WTC11 (cell line): Measurements from ENCODE around the gene CHST1. TPM values are rescaled to one million over a fixed set of nuclear protein-coding genes. Genes with fewer than 3 reads are reported as not detected.

Source experiments
- ATAC-seq: fragments of 200-7000 bp; cut with Tn5 transposase; 2 replicates; pipeline ENCODE4 v1.10.0; 2021; ENCODE audit warnings: mild to moderate bottlenecking, moderate library complexity
- CTCF ChIA-PET: fragments of 300-600 bp; sonication (Branson Sonifier 250); formaldehyde crosslinking; loops from one replicate; lab custom pipeline; 2021; ENCODE audit warnings: antibody characterized with exemption; lab: Charles Lee
- POLR2A ChIA-PET: fragments of 350-600 bp; sonication (Branson Sonifier 250); formaldehyde crosslinking; loops from one replicate; lab custom pipeline; 2021; ENCODE audit warnings: antibody characterized with exemption; lab: Charles Lee
- DNase-seq: peaks from one replicate; pipeline ENCODE4 v3.0.0; 2021; ENCODE audit warnings: low spot score
- H3K27ac Mint-ChIP-seq: 2 replicates; pipeline ENCODE4 v1.8.0; 2021; ENCODE audit warnings: mixed read lengths
- H3K27me3 Mint-ChIP-seq: 2 replicates; pipeline ENCODE4 v1.8.0; 2021; ENCODE audit warnings: low read depth, mild to moderate bottlenecking, moderate library complexity, mixed read lengths
- H3K36me3 Mint-ChIP-seq: 2 replicates; pipeline ENCODE4 v1.8.0; 2021; ENCODE audit warnings: mixed read lengths
- H3K4me1 Mint-ChIP-seq: 2 replicates; pipeline ENCODE4 v1.8.0; 2022; ENCODE audit warnings: mixed read lengths
- H3K4me3 Mint-ChIP-seq: 2 replicates; pipeline ENCODE4 v1.8.0; 2021; ENCODE audit warnings: mild to moderate bottlenecking, moderate library complexity, mixed read lengths
- H3K9me3 Mint-ChIP-seq: 2 replicates; pipeline ENCODE4 v1.8.0; 2021; ENCODE audit warnings: mixed read lengths
- ARID4B ChIP-seq: sonication (generic); formaldehyde crosslinking; IDR thresholded peaks from 2 replicates; pipeline ENCODE4 v1.8.0; 2023; ENCODE audit warnings: missing genetic modification reagents, mild to moderate bottlenecking, borderline replicate concordance
- CBFB ChIP-seq: sonication (generic); formaldehyde crosslinking; IDR thresholded peaks from 2 replicates; pipeline ENCODE4 v1.8.1; 2022; ENCODE audit warnings: mild to moderate bottlenecking, low read depth, missing genetic modification reagents
- CREM ChIP-seq: sonication (generic); formaldehyde crosslinking; IDR thresholded peaks from 2 replicates; pipeline ENCODE4 v1.8.1; 2022; ENCODE audit warnings: mild to moderate bottlenecking, missing genetic modification reagents, moderate library complexity
- FOXP1 ChIP-seq: sonication (generic); formaldehyde crosslinking; IDR thresholded peaks from 2 replicates; pipeline ENCODE4 v1.8.0; 2022; ENCODE audit warnings: missing genetic modification reagents, mild to moderate bottlenecking, moderate library complexity, borderline replicate concordance
- GRHL2 ChIP-seq: fragments of 250-450 bp; sonication (Bioruptor Pico); IDR thresholded peaks from 2 replicates; pipeline ENCODE4 v1.8.0; 2022; ENCODE audit warnings: mild to moderate bottlenecking, moderate library complexity; ENCODE audit not compliant: insufficient replicate concordance, severe bottlenecking
- IRF1 ChIP-seq: sonication (generic); formaldehyde crosslinking; IDR thresholded peaks from 2 replicates; pipeline ENCODE4 v1.8.0; 2023; ENCODE audit warnings: missing genetic modification reagents
- KAT7 ChIP-seq: sonication (generic); formaldehyde crosslinking; IDR thresholded peaks from 2 replicates; pipeline ENCODE4 v1.8.1; 2023; ENCODE audit warnings: missing genetic modification reagents, mild to moderate bottlenecking, borderline replicate concordance
- MYBL2 ChIP-seq: sonication (generic); formaldehyde crosslinking; IDR thresholded peaks from 2 replicates; pipeline ENCODE4 v1.8.1; 2023; ENCODE audit warnings: mild to moderate bottlenecking, moderate library complexity, missing genetic modification reagents
- NFATC4 ChIP-seq: fragments of 250-450 bp; sonication (Bioruptor Pico); IDR thresholded peaks from 2 replicates; pipeline ENCODE4 v1.9.0; 2021; ENCODE audit warnings: mild to moderate bottlenecking
- SMAD3 ChIP-seq: sonication (generic); formaldehyde crosslinking; IDR thresholded peaks from 2 replicates; pipeline ENCODE4 v1.8.0; 2022; ENCODE audit warnings: missing genetic modification reagents, mild to moderate bottlenecking, borderline replicate concordance
- SOX15 ChIP-seq: fragments of 250-450 bp; sonication (Bioruptor Pico); IDR thresholded peaks from 2 replicates; pipeline ENCODE4 v1.9.0; 2021; ENCODE audit warnings: mild to moderate bottlenecking
- USF1 ChIP-seq: sonication (generic); formaldehyde crosslinking; IDR thresholded peaks from 2 replicates; pipeline ENCODE4 v1.8.0; 2022; ENCODE audit warnings: mild to moderate bottlenecking, missing genetic modification reagents
- ZNF138 ChIP-seq: sonication (generic); formaldehyde crosslinking; conservative IDR thresholded peaks from 2 replicates; pipeline ENCODE4 v1.8.1; 2022; ENCODE audit warnings: mild to moderate bottlenecking, moderate library complexity, missing genetic modification reagents
- ZNF219 ChIP-seq: sonication (generic); formaldehyde crosslinking; IDR thresholded peaks from 2 replicates; pipeline ENCODE4 v1.8.0; 2023; ENCODE audit warnings: missing genetic modification reagents, mild to moderate bottlenecking, borderline replicate concordance
- ZNF396 ChIP-seq: fragments of 250-450 bp; sonication (Bioruptor Pico); IDR thresholded peaks from 2 replicates; pipeline ENCODE4 v1.8.0; 2021; ENCODE audit warnings: mild to moderate bottlenecking, moderate library complexity, borderline replicate concordance
- ZNF416 ChIP-seq: fragments of 250-450 bp; sonication (Bioruptor Pico); IDR thresholded peaks from 2 replicates; pipeline ENCODE4 v1.9.0; 2021; ENCODE audit warnings: mild to moderate bottlenecking, inconsistent platforms
- total RNA-seq: library from RNA; stranded (reverse); gene quantifications from 3 replicates; pipeline ENCODE4 v1.2.3, GENCODE V29; 2021
- TF ChIP-seq, protein P1 (sequence below): fragments of 250-450 bp; sonication (Bioruptor Pico); IDR thresholded peaks from 2 replicates; pipeline ENCODE4 v1.9.0; 2021; ENCODE audit warnings: mild to moderate bottlenecking, borderline replicate concordance
- TF ChIP-seq, protein P2 (sequence below): sonication (generic); formaldehyde crosslinking; IDR thresholded peaks from 2 replicates; pipeline ENCODE4 v1.8.1; 2023; ENCODE audit warnings: mild to moderate bottlenecking, missing genetic modification reagents, borderline replicate concordance

The CHST1 gene
- total RNA-seq, 1 experiment from 2014 or later, result 2.4 TPM

DNA sequence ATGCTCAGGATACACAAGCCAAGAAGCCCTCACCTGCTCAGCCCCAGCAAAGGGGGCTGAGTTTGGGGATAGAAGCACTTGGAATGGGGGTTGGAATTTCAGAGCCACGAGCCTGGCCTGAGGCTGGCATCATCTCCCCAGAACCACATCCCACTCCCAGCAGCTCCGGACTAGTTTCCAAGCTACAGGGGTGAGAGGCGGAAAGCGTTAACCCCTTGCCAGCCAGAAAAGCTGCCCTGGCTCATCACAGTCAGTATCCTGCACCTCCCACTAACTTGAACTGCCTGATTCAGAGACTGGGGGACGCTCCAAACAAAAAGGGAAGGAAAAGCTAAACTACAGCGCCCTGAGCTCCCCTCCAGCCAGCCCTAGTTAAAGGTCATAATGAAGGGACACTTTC, 19.0 kb upstream of the CHST1 start (continued):
- TF ChIP-seq KAT7 (CRISPR knock-in tag) (no peak), USF1 (CRISPR knock-in tag) (no peak), FOXP1 (no peak), ARID4B (CRISPR knock-in tag) (no peak), SOX15 (CRISPR knock-in tag) (no peak), NFATC4 (CRISPR knock-in tag) (no peak)
- TF ChIP-seq, protein P1, sequence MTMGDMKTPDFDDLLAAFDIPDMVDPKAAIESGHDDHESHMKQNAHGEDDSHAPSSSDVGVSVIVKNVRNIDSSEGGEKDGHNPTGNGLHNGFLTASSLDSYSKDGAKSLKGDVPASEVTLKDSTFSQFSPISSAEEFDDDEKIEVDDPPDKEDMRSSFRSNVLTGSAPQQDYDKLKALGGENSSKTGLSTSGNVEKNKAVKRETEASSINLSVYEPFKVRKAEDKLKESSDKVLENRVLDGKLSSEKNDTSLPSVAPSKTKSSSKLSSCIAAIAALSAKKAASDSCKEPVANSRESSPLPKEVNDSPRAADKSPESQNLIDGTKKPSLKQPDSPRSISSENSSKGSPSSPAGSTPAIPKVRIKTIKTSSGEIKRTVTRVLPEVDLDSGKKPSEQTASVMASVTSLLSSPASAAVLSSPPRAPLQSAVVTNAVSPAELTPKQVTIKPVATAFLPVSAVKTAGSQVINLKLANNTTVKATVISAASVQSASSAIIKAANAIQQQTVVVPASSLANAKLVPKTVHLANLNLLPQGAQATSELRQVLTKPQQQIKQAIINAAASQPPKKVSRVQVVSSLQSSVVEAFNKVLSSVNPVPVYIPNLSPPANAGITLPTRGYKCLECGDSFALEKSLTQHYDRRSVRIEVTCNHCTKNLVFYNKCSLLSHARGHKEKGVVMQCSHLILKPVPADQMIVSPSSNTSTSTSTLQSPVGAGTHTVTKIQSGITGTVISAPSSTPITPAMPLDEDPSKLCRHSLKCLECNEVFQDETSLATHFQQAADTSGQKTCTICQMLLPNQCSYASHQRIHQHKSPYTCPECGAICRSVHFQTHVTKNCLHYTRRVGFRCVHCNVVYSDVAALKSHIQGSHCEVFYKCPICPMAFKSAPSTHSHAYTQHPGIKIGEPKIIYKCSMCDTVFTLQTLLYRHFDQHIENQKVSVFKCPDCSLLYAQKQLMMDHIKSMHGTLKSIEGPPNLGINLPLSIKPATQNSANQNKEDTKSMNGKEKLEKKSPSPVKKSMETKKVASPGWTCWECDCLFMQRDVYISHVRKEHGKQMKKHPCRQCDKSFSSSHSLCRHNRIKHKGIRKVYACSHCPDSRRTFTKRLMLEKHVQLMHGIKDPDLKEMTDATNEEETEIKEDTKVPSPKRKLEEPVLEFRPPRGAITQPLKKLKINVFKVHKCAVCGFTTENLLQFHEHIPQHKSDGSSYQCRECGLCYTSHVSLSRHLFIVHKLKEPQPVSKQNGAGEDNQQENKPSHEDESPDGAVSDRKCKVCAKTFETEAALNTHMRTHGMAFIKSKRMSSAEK, result no peak

DNA sequence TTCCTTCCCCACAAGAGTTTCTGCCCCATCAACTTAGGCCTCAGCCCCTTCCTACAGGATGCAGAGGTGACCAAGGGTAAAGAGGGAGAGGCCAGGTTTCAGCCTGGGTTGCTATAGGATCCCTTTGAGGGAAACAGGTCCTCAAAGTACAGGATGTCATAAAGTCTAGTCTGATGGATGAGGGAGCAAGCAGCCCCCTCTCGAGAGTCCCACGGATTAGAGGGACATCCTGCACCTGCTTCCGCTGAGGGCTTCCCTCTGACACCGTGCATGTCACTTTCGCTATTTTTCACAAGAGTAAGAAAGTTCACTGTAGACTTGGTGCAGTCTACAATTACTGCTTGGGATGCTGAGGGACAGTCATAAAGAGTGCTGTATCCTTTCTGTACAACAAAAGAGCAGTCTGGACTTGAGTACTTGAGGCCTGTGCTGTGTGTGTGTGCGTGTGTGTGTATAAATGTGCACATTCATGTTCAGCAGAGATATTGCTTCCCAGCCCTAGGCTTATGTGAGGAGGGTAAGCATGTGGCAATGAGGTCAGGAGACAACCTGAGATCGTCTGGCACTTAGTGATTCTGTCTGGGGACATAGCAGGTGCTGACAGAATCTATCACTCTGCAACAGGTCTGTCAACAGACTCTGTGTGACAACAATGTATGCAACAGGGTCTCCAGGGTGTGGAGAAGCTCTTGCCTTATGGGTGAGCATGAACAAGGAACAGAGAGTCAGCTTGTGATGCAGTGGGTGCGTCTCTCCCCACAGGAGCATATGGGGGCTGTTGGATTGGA, 18.0 kb upstream of the CHST1 start:
- H3K4me3 Mint-ChIP-seq, result no peak overlapping the region
- no peaks in the 10 kb centered on the region for H3K36me3 Mint-ChIP-seq
- no peak for TF ChIP-seq IRF1
- TF ChIP-seq ZNF138 (CRISPR knock-in tag), result no peak
- DNase-seq, result no peak
- H3K9me3 Mint-ChIP-seq, result no peaks in the 10 kb centered on the region
- no peak for ATAC-seq
- peaks cover 12% of the 10 kb centered on the region; the same call in 1 of the 2 replicates for H3K4me1 Mint-ChIP-seq
- CTCF ChIA-PET, result interaction anchor here (2.4 kb wide), 1 partner anchor 88 kb away, joined by 23 read pairs; no protein-coding TSS in a partner anchor
- H3K27me3 Mint-ChIP-seq, result peaks cover 3% of the 10 kb centered on the region; the same call in 1 of the 2 replicates
- POLR2A ChIA-PET, result no interaction called here
- H3K27ac Mint-ChIP-seq, result no peak overlapping the region

GRCh38 chr11:45679806-45680205, 14.4 kb upstream of the CHST1 start:
- DNase-seq (no peak), ATAC-seq (no peak)
- Mint-ChIP-seq H3K4me3 (no peak overlapping the region), H3K36me3 (no peaks in the 10 kb centered on the region), H3K27me3 (no peaks in the 10 kb centered on the region; the same call in 1 of the 2 replicates), H3K4me1 (peaks cover 10% of the 10 kb centered on the region; the same call in 1 of the 2 replicates), H3K9me3 (no peaks in the 10 kb centered on the region), H3K27ac (no peak overlapping the region)
- ChIA-PET POLR2A (no interaction called here), CTCF (interaction anchor here (1.1 to 5.4 kb wide), 3 partner anchors 25 to 309 kb away, joined by 4 to 38 read pairs (median 4); no protein-coding TSS in a partner anchor)
- no peak for TF ChIP-seq SMAD3 (CRISPR knock-in tag)
- no peak for TF ChIP-seq GRHL2 (CRISPR knock-in tag)
- no peak for TF ChIP-seq CBFB (CRISPR knock-in tag)
- no peak for TF ChIP-seq CREM
- TF ChIP-seq, protein P2, sequence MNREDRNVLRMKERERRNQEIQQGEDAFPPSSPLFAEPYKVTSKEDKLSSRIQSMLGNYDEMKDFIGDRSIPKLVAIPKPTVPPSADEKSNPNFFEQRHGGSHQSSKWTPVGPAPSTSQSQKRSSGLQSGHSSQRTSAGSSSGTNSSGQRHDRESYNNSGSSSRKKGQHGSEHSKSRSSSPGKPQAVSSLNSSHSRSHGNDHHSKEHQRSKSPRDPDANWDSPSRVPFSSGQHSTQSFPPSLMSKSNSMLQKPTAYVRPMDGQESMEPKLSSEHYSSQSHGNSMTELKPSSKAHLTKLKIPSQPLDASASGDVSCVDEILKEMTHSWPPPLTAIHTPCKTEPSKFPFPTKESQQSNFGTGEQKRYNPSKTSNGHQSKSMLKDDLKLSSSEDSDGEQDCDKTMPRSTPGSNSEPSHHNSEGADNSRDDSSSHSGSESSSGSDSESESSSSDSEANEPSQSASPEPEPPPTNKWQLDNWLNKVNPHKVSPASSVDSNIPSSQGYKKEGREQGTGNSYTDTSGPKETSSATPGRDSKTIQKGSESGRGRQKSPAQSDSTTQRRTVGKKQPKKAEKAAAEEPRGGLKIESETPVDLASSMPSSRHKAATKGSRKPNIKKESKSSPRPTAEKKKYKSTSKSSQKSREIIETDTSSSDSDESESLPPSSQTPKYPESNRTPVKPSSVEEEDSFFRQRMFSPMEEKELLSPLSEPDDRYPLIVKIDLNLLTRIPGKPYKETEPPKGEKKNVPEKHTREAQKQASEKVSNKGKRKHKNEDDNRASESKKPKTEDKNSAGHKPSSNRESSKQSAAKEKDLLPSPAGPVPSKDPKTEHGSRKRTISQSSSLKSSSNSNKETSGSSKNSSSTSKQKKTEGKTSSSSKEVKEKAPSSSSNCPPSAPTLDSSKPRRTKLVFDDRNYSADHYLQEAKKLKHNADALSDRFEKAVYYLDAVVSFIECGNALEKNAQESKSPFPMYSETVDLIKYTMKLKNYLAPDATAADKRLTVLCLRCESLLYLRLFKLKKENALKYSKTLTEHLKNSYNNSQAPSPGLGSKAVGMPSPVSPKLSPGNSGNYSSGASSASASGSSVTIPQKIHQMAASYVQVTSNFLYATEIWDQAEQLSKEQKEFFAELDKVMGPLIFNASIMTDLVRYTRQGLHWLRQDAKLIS, result no peak
- TF ChIP-seq MYBL2, result no peak
- no peak for TF ChIP-seq ZNF219
- no peak for TF ChIP-seq ZNF396
- TF ChIP-seq ZNF416 (CRISPR knock-in tag), result no peak
